ENCODE data around the gene NCKAP1.
"Not testable (repeated sequence)": the region's sequence is repeated elsewhere in the genome, so short reads cannot be mapped to it uniquely, and the experiment has no call there.

Gene NCKAP1

DNA sequence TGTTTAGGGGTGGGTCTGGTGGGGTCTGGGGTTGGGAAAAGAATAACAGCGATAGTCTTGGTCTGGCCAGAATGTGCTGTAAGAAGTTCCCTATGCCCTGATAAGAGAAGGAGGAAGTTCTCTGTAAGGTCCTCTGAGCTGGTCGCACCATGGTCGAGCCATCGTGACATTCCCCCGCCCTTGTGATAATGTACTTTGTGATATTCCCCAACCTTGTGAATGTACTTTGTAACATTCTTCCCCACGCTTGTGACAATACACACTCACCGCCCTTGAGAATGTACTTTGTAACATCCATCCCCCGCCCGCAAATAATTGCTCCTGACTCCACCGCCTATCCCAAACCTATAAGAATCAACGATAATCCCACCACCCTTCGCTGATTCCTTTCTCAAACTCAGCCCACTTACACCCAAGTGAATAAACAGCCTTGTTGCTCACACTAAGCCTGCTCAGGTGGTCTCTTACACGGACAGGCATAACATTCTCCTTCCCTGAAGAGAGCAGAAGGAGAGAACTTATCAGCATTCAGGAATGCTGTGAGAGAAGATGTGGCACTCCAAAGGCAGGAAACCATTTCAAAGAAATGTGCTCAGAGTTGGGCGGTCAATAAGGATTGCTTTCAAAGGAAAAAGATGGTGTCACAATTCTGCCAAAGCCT lies 22.4 kb upstream of the NCKAP1 start:
- H3K27me3 ChIP-seq = no peaks in the 10 kb centered on the region
- no peak for TF ChIP-seq CTCF (IDR thresholded peaks at IDR 0.05; ENCODE audit: low read depth, low read length)
- no peak overlapping the region for H3K4me3 ChIP-seq (ENCODE audit: low read depth, low read length)
- DNase-seq = no peak
- no peaks in the 10 kb centered on the region for H3K9me3 ChIP-seq
- no peaks in the 10 kb centered on the region for H3K36me3 ChIP-seq
- no peaks in the 10 kb centered on the region for H3K4me1 ChIP-seq

GRCh38 chr2:183059561-183059960 lies 21.3 kb upstream of the NCKAP1 start:
- no peak overlapping the region for H3K4me3 ChIP-seq (ENCODE audit: low read depth, low read length)
- TF ChIP-seq CTCF (IDR thresholded peaks at IDR 0.05; ENCODE audit: low read depth, low read length) = no peak
- no peaks in the 10 kb centered on the region for H3K4me1 ChIP-seq
- H3K9me3 ChIP-seq = no peaks in the 10 kb centered on the region
- H3K27me3 ChIP-seq = no peaks in the 10 kb centered on the region
- DNase-seq = no peak
- H3K36me3 ChIP-seq = no peaks in the 10 kb centered on the region

DNA sequence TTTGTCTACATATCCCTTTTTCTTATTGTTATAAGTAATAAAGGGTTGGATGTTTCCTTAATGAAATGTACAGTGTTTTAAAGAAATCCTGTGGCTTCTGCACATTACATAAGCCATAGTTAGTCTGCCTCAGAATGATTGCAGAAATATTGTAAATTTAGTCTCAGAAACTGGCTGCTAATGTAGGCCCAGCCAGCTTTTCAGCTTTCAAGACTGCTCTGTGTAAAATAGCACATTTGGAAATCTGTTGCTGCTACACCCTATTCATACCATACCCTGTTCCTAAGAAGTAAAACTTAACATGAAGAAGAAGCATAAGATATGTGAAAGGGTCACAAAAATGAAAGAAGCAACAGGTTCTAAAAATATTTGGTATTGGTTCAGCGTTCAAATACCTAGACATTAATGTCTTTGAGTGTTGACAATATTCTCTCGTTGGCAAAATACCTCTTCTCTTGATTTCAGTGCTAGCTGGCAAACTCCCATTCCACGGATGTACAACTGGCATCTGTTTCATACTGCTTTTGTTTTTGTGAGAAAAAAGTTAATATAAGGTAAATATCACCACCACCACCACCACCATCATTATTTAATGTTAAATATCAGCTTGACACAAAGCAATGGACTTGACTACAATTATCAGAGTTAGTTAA lies 19.2 kb upstream of the NCKAP1 start:
- Histone ChIP-seq H3K36me3 (no peaks in the 10 kb centered on the region), H3K27me3 (no peaks in the 10 kb centered on the region), H3K4me1 (no peaks in the 10 kb centered on the region), H3K4me3 (ENCODE audit: low read depth, low read length) (no peak overlapping the region), H3K9me3 (no peaks in the 10 kb centered on the region)
- TF ChIP-seq CTCF (IDR thresholded peaks at IDR 0.05; ENCODE audit: low read depth, low read length) = no peak
- DNase-seq = no peak

- no peak for DNase-seq
- TF ChIP-seq CTCF (IDR thresholded peaks at IDR 0.05; ENCODE audit: low read depth, low read length) = no peak
- H3K4me1 ChIP-seq = no peaks in the 10 kb centered on the region
- H3K9me3 ChIP-seq = no peaks in the 10 kb centered on the region
- H3K36me3 ChIP-seq = no peaks in the 10 kb centered on the region
- no peaks in the 10 kb centered on the region for H3K27me3 ChIP-seq
- H3K4me3 ChIP-seq (ENCODE audit: low read depth, low read length) = no peak overlapping the region
These were observed 11.2 kb upstream of the NCKAP1 start for GRCh38 chr2:183049420-183049819.

DNA sequence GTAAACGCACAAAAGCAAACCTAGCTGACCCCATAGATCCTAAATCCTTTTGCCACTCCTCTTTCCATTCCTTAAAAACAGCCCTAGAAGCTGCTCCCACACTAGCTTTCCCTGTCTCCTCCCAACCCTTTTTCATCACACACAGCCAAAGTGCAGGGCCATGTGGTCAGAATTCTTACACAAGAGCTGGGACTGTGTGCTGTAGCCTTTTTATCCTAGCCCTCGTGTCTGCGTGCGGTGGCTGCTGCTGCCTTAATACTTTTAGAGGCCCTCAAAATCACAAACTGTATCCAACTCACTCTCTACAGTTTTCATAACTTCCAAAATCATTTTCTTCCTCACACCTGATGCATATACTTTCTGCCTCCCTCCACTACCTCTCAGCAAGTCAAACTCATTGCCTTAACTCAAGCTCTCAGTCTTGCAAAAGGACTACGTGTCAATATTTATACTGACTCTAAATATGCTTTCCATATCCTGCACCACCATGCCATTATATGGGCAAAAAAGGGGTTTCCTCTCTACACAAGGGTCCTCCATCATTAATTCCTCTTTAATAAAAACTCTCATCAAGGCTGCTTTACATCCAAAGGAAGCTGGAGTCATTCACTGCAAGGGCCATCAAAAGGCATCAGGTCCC lies 9.3 kb upstream of the NCKAP1 start:
- not testable (repeated sequence) for H3K4me3 ChIP-seq (ENCODE audit: low read depth, low read length); H3K27me3 ChIP-seq; H3K36me3 ChIP-seq; H3K9me3 ChIP-seq; H3K4me1 ChIP-seq; DNase-seq

- DNase-seq; H3K27me3 ChIP-seq; H3K9me3 ChIP-seq; H3K36me3 ChIP-seq; H3K4me3 ChIP-seq (ENCODE audit: low read depth, low read length); H3K4me1 ChIP-seq: not testable (repeated sequence)
These were observed 5.3 kb upstream of the NCKAP1 start for GRCh38 chr2:183043580-183043979.

DNA sequence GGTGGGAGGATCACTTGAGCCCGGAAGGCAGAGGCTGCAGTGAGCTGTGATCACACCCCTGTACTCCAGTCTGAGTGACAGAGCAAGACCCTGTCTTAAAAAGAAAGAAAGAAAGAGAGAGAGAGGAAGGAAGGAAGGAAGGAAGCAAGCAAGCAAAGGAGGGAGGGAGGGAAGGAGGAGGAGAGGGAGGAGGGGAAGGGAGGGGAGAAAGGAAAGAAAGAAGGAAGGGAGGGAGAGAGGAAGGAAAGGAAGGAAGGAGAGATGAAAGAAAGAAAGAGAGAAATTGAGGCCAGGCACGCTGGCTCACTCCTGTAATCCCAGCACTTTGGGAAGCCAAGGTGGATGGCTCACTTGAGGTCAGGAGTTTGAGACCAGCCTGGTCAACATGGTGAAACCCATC lies 2.3 kb upstream of the NCKAP1 start:
- DNase-seq = no peak
- Histone ChIP-seq H3K36me3 (no peaks in the 10 kb centered on the region), H3K9me3 (no peaks in the 10 kb centered on the region), H3K4me1 (no peaks in the 10 kb centered on the region), H3K27me3 (no peaks in the 10 kb centered on the region), H3K4me3 (ENCODE audit: low read depth, low read length) (no peak overlapping the region)
- no peak for TF ChIP-seq CTCF (IDR thresholded peaks at IDR 0.05; ENCODE audit: low read depth, low read length)

All from BE2C (cell line).